H1 (cell line): ENCODE results near the gene MTX1. TPM values are rescaled to one million over a fixed set of nuclear protein-coding genes. Genes with fewer than 3 reads are reported as not detected.
"Not testable (repeated sequence)": the region's sequence is repeated elsewhere in the genome, so short reads cannot be mapped to it uniquely, and the experiment has no call there.

Source experiments
- CTCF ChIA-PET: fragments of 300-600 bp; sonication (Branson Sonifier 250); formaldehyde crosslinking; loops from one replicate; lab custom pipeline; 2021; ENCODE audit not compliant: partially characterized antibody; lab: Charles Lee
- POLR2A ChIA-PET: fragments of 300-600 bp; sonication (Branson Sonifier 250); formaldehyde crosslinking; loops from one replicate; lab custom pipeline; 2021; ENCODE audit warnings: inconsistent platforms; ENCODE audit not compliant: partially characterized antibody; lab: Charles Lee
- DNase-seq, 2 experiments: peaks; one replicate each; pipeline versions ENCODE4 v3.0.0 to v3.0.0-alpha.2; 2010 to 2022; ENCODE audit warnings: low spot score in 2 of 2, low read depth in 1 of 2, mixed read lengths in 1 of 2
- FAIRE-seq: peaks from 2 replicates; lab custom pipeline; 2011; peaks lifted over from hg19 to GRCh38; lab: Jason Lieb, UNC
- H2AFZ ChIP-seq: 2 replicates; pipeline ENCODE4 v1.8.1; 2012; ENCODE audit warnings: low read length, inconsistent platforms
- H2AK5ac ChIP-seq: 2 replicates; pipeline ENCODE4 v1.6.1; 2013; ENCODE audit warnings: low read depth, low read length
- H2BK120ac ChIP-seq: replicated peaks from 2 replicates; pipeline ENCODE3; 2013; ENCODE audit warnings: low read depth, low read length, inconsistent platforms
- H2BK12ac ChIP-seq: 2 replicates; pipeline ENCODE4 v1.6.1; 2013; ENCODE audit warnings: low read depth, low read length
- H2BK15ac ChIP-seq: 2 replicates; pipeline ENCODE4 v1.6.1; 2013; ENCODE audit warnings: low read length
- H2BK20ac ChIP-seq: 2 replicates; pipeline ENCODE4 v1.6.1; 2013; ENCODE audit warnings: low read length
- H2BK5ac ChIP-seq: 2 replicates; pipeline ENCODE4 v1.6.1; 2013; ENCODE audit warnings: low read depth, low read length
- H3K14ac ChIP-seq: 2 replicates; pipeline ENCODE4 v1.6.1; 2013; ENCODE audit warnings: inconsistent platforms; ENCODE audit not compliant: insufficient read length
- H3K18ac ChIP-seq: 2 replicates; pipeline ENCODE4 v1.6.1; 2013; ENCODE audit warnings: low read length; ENCODE audit errors: extremely low read depth
- H3K23ac ChIP-seq: 2 replicates; pipeline ENCODE4 v1.6.1; 2013; ENCODE audit warnings: inconsistent platforms; ENCODE audit not compliant: insufficient read length
- H3K23me2 ChIP-seq: 2 replicates; pipeline ENCODE4 v1.6.1; 2013; ENCODE audit warnings: low read depth, low read length
- H3K27ac ChIP-seq: 2 replicates; pipeline ENCODE4 v1.6.1; 2011; ENCODE audit warnings: low read depth, low read length, inconsistent platforms
- H3K27me3 ChIP-seq, 4 experiments: replicated peaks in 1 of 4; 1 replicate in 1 of 4; 2 replicates in 3 of 4; pipeline versions ENCODE4 v1.6.1 to v1.8.1; 2011 to 2013; ENCODE audit warnings: low read length in 3 of 4, mild to moderate bottlenecking in 3 of 4, inconsistent platforms in 2 of 4, mixed read lengths in 2 of 4, moderate library complexity in 1 of 4; ENCODE audit not compliant: control insufficient read depth in 3 of 4, insufficient read depth in 3 of 4; ENCODE audit errors: extremely low read depth in 1 of 4
- H3K36me3 ChIP-seq, 4 experiments: 2 replicates each; pipeline versions ENCODE4 v1.6.1 to v1.8.1; 2011 to 2013; ENCODE audit warnings: mild to moderate bottlenecking in 4 of 4, low read length in 3 of 4, moderate library complexity in 2 of 4, control low read depth in 1 of 4, inconsistent platforms in 1 of 4; ENCODE audit not compliant: insufficient read depth in 4 of 4, control insufficient read depth in 2 of 4
- H3K4ac ChIP-seq: replicated peaks from 2 replicates; pipeline ENCODE3; 2013; ENCODE audit warnings: low read length, low read depth, mixed read lengths, inconsistent platforms; ENCODE audit not compliant: insufficient read length
- H3K4me1 ChIP-seq, 4 experiments: replicated peaks in 1 of 4; 1 replicate in 1 of 4; 2 replicates in 3 of 4; pipeline versions ENCODE4 v1.6.1 to v1.8.1; 2011 to 2013; ENCODE audit warnings: low read length in 3 of 4, inconsistent platforms in 2 of 4, mixed read lengths in 1 of 4; ENCODE audit not compliant: insufficient read depth in 4 of 4, control insufficient read depth in 3 of 4
- H3K4me2 ChIP-seq, 2 experiments: 2 replicates each; pipeline versions ENCODE4 v1.6.1 to v1.8.1; 2011 to 2013; ENCODE audit warnings: low read depth in 2 of 2, low read length in 2 of 2, control low read depth in 1 of 2, inconsistent platforms in 1 of 2, mild to moderate bottlenecking in 1 of 2; ENCODE audit not compliant: insufficient read depth in 1 of 2
- H3K4me3 ChIP-seq, 4 experiments: fragments of 200-600, 300-600 bp in 1 of 4; sonication (generic), shearing (Covaris generic), sonication (Bioruptor Twin) in 1 of 4; 2 replicates each; pipeline versions ENCODE4 v1.5.1 to v1.8.1; 2011 to 2016; ENCODE audit warnings: low read length in 4 of 4, low read depth in 3 of 4, control low read depth in 2 of 4, inconsistent platforms in 2 of 4, mild to moderate bottlenecking in 2 of 4, mixed read lengths in 1 of 4, moderate library complexity in 1 of 4; ENCODE audit not compliant: insufficient read depth in 2 of 4; ENCODE audit errors: extremely low read depth in 1 of 4
- H3K56ac ChIP-seq: replicated peaks from 2 replicates; pipeline ENCODE3; 2013; ENCODE audit warnings: low read depth, mild to moderate bottlenecking, mixed read lengths, low read length, inconsistent platforms; ENCODE audit not compliant: insufficient read length
- H3K79me1 ChIP-seq: 2 replicates; pipeline ENCODE4 v1.6.1; 2013; ENCODE audit warnings: low read depth, low read length, control low read depth
- H3K79me2 ChIP-seq, 2 experiments: 2 replicates each; pipeline versions ENCODE4 v1.6.1 to v1.8.1; 2012 to 2013; ENCODE audit warnings: low read length in 2 of 2, mild to moderate bottlenecking in 2 of 2, inconsistent platforms in 1 of 2; ENCODE audit not compliant: insufficient read depth in 2 of 2, control insufficient read depth in 1 of 2
- H3K9ac ChIP-seq, 4 experiments: replicated peaks in 1 of 4; 1 replicate in 1 of 4; 2 replicates in 3 of 4; pipeline versions ENCODE4 v1.6.1 to v1.8.1; 2011 to 2013; ENCODE audit warnings: low read depth in 3 of 4, low read length in 3 of 4, control low read depth in 2 of 4, mild to moderate bottlenecking in 2 of 4, moderate library complexity in 2 of 4, inconsistent platforms in 1 of 4; ENCODE audit errors: extremely low read depth in 1 of 4
- H3K9me3 ChIP-seq, 2 experiments: 2 replicates each; pipeline versions ENCODE4 v1.6.1 to v1.8.1; 2012 to 2013; ENCODE audit warnings: mild to moderate bottlenecking in 2 of 2, moderate library complexity in 2 of 2, control low read depth in 1 of 2, inconsistent platforms in 1 of 2, low read depth in 1 of 2, low read length in 1 of 2, mixed read lengths in 1 of 2; ENCODE audit not compliant: insufficient read depth in 2 of 2
- H4K20me1 ChIP-seq, 2 experiments: replicated peaks in 1 of 2; 2 replicates each; pipeline versions ENCODE3 to v1.8.1; 2011 to 2013; ENCODE audit warnings: inconsistent platforms in 2 of 2, low read length in 2 of 2, mild to moderate bottlenecking in 1 of 2; ENCODE audit not compliant: insufficient read depth in 2 of 2, control insufficient read depth in 1 of 2
- H4K5ac ChIP-seq: 2 replicates; pipeline ENCODE4 v1.6.1; 2013; ENCODE audit warnings: low read length, low read depth, mixed read lengths, inconsistent platforms; ENCODE audit not compliant: insufficient read length
- H4K8ac ChIP-seq: 2 replicates; pipeline ENCODE4 v1.8.0; 2013; ENCODE audit warnings: mild to moderate bottlenecking, moderate library complexity, low read length, inconsistent platforms; ENCODE audit not compliant: insufficient read depth; ENCODE audit errors: extremely low read depth
- H4K91ac ChIP-seq: replicated peaks from 2 replicates; pipeline ENCODE3; 2013; ENCODE audit warnings: low read length, mixed read lengths, inconsistent platforms; ENCODE audit not compliant: insufficient read length
- WGBS, 2 experiments: shearing (Covaris generic) in 1 of 2; methylation state at CpG; one replicate each; pipeline versions ENCODE4 v1.1.6 to v1.1.7; 2013 to 2015; ENCODE audit warnings: low lambda C conversion rate in 2 of 2, mixed read lengths in 2 of 2, inconsistent platforms in 1 of 2, low coverage in 1 of 2, missing lambda C conversion rate in 1 of 2; ENCODE audit not compliant: insufficient replicate concordance in 2 of 2, insufficient coverage in 1 of 2, insufficient read length in 1 of 2; ENCODE audit errors: extremely low coverage in 1 of 2, missing lambda C conversion rate in 1 of 2; 5-methylcytosine and 5-hydroxymethylcytosine counted together
- polyA plus RNA-seq, 7 experiments: library from polyadenylated mRNA; depleted of rRNA in 3 of 7; stranded (reverse) in 5 of 7; unstranded in 2 of 7; fragments of >200 nt in 5 of 7; fragments of 200-250 nt in 2 of 7; gene quantifications; 1 replicate in 5 of 7; 2 replicates in 1 of 7; 4 replicates in 1 of 7; pipeline versions ENCODE4 v1.2.1 to v1.2.3, GENCODE V29; 2011 to 2013; ENCODE audit warnings: missing spikeins in 2 of 7, mixed read lengths in 2 of 7
- total RNA-seq: library from RNA; stranded (reverse); fragmentation: NEBNext Ultra II Directional; extraction: Animal tissue kit (Norgen Biotek cat#: 25700); gene quantifications from 2 replicates; pipeline ENCODE4 v1.2.1, GENCODE V29; 2021

Gene MTX1
- total and polyA plus RNA-seq, 2 of the 8 experiments (the other 6 are each of a cell fraction or from before 2014, with no cell fraction given) = 47.9 to 131 TPM

GRCh38 chr1:155212051-155212440 lies 3.6 kb downstream of the MTX1 start:
- not testable (repeated sequence) for H3K4me2 ChIP-seq, H3K14ac ChIP-seq, H2BK120ac ChIP-seq, FAIRE-seq, H3K9ac ChIP-seq, H3K4ac ChIP-seq, H4K5ac ChIP-seq, H2BK15ac ChIP-seq, H2BK20ac ChIP-seq, H3K36me3 ChIP-seq, H3K27ac ChIP-seq, H3K27me3 ChIP-seq, H3K56ac ChIP-seq, H2BK5ac ChIP-seq, H3K9me3 ChIP-seq, DNase-seq, H3K23ac ChIP-seq, H4K91ac ChIP-seq, H2AFZ ChIP-seq, H3K79me1 ChIP-seq, H2AK5ac ChIP-seq, H2BK12ac ChIP-seq, H3K18ac ChIP-seq, H3K4me3 ChIP-seq, H3K79me2 ChIP-seq, H4K20me1 ChIP-seq, H4K8ac ChIP-seq
- POLR2A ChIA-PET = interaction anchor here (1.0 to 12.2 kb wide), 4 partner anchors 8 to 16 kb away, joined by 3 to 313 read pairs (median 6); no protein-coding TSS in a partner anchor
- peaks cover 3 to 17% (median 10%) of the 10 kb centered on the region in 4 experiments for H3K4me1 ChIP-seq
- peaks cover 17% of the 10 kb centered on the region for H3K23me2 ChIP-seq
- CTCF ChIA-PET = interaction anchor here (1.1 kb wide), 1 partner anchor 33 kb away, joined by 3 read pairs; no protein-coding TSS in a partner anchor
- 87% methylated on average over 6 of the region's 7 CpGs; no CpG with 5 or more reads in 1 of the 2 experiments for WGBS, 2 experiments

- H4K91ac ChIP-seq, H3K23ac ChIP-seq, H2BK120ac ChIP-seq, H3K23me2 ChIP-seq, H4K20me1 ChIP-seq, H2BK5ac ChIP-seq, H3K36me3 ChIP-seq, DNase-seq, H3K9me3 ChIP-seq, CTCF ChIA-PET, FAIRE-seq, H3K4ac ChIP-seq, H2BK20ac ChIP-seq, H3K4me3 ChIP-seq, H3K4me2 ChIP-seq, H3K9ac ChIP-seq, H3K27ac ChIP-seq, H3K14ac ChIP-seq, H3K56ac ChIP-seq, H3K27me3 ChIP-seq, H2AK5ac ChIP-seq, H4K8ac ChIP-seq, H2BK15ac ChIP-seq, H3K4me1 ChIP-seq, H3K79me1 ChIP-seq, H4K5ac ChIP-seq, H3K18ac ChIP-seq, H3K79me2 ChIP-seq, H2BK12ac ChIP-seq, H2AFZ ChIP-seq: not testable (repeated sequence)
- 83% methylated on average over 2 of the region's 10 CpGs; no CpG with 5 or more reads in 1 of the 2 experiments for WGBS, 2 experiments
- POLR2A ChIA-PET = interaction anchor here (1.3 to 2.3 kb wide), 2 partner anchors 8 to 13 kb away, joined by 4 to 6 read pairs; no protein-coding TSS in a partner anchor
Observed at GRCh38 chr1:155214702-155215101, 6.2 kb downstream of the MTX1 start.
